ENCODE results near the gene TDP1. TPM values are rescaled to one million over a fixed set of nuclear protein-coding genes. Genes with fewer than 3 reads are reported as not detected.
"Not testable (repeated sequence)": the region's sequence is repeated elsewhere in the genome, so short reads cannot be mapped to it uniquely, and the experiment has no call there.

Gene TDP1
- total RNA-seq, 2 donors from 2014 or later, result 12.0 to 18.2 TPM

GRCh38 chr14:90023176-90023896, 67.6 kb downstream of the TDP1 start:
- no peaks in the 10 kb centered on the region for H3K9me3 ChIP-seq
- peaks cover 0 to 6% of the 10 kb centered on the region in 2 donors for H3K36me3 ChIP-seq
- H3K27ac ChIP-seq, result no peak overlapping the region
- no peaks in the 10 kb centered on the region for H3K27me3 ChIP-seq (replicated peaks; ENCODE audit: insufficient read depth)
- H3K4me3 ChIP-seq, result no peak overlapping the region
- no peaks in the 10 kb centered on the region for H3K4me1 ChIP-seq (replicated peaks)
- DNase-seq (ENCODE audit: low spot score), result no peak
- TF ChIP-seq CTCF (IDR thresholded peaks at IDR 0.05) (no peak), POLR2A (IDR thresholded peaks at IDR 0.05) (no peak), POLR2AphosphoS5 (IDR thresholded peaks at IDR 0.05) (no peak)
- WGBS, result 74% methylated on average over 7 of the region's 7 CpGs
- intact Hi-C loops (cut with DNase I), result no loop called here

- H3K4me1 ChIP-seq (replicated peaks), result no peaks in the 10 kb centered on the region
- no peaks in the 10 kb centered on the region for H3K27me3 ChIP-seq (replicated peaks; ENCODE audit: insufficient read depth)
- intact Hi-C loops (cut with DNase I), result no loop called here
- no peaks in the 10 kb centered on the region for H3K36me3 ChIP-seq
- DNase-seq (ENCODE audit: low spot score), result no peak
- no peak overlapping the region for H3K27ac ChIP-seq
- WGBS, result 94% methylated on average over 3 of the region's 3 CpGs
- TF ChIP-seq CTCF (IDR thresholded peaks at IDR 0.05) (no peak), POLR2AphosphoS5 (IDR thresholded peaks at IDR 0.05) (no peak), POLR2A (IDR thresholded peaks at IDR 0.05) (no peak)
- no peaks in the 10 kb centered on the region for H3K9me3 ChIP-seq
- H3K4me3 ChIP-seq, result no peak overlapping the region
Observed at GRCh38 chr14:90024910-90025309, 69.2 kb downstream of the TDP1 start.

- intact Hi-C loops (cut with DNase I); H3K27me3 ChIP-seq (replicated peaks; ENCODE audit: insufficient read depth); H3K4me1 ChIP-seq (replicated peaks); H3K4me3 ChIP-seq; DNase-seq (ENCODE audit: low spot score); H3K27ac ChIP-seq; H3K36me3 ChIP-seq; H3K9me3 ChIP-seq: not testable (repeated sequence)
- WGBS, result 97% methylated on average over 4 of the region's 4 CpGs
Observed at GRCh38 chr14:90026608-90027007, 70.9 kb downstream of the TDP1 start.

GRCh38 chr14:90027842-90028241, 72.1 kb downstream of the TDP1 start:
- Histone ChIP-seq H3K4me1 (replicated peaks) (no peaks in the 10 kb centered on the region), H3K4me3 (no peak overlapping the region), H3K9me3 (no peaks in the 10 kb centered on the region), H3K36me3 (no peaks in the 10 kb centered on the region), H3K27ac (no peak overlapping the region), H3K27me3 (replicated peaks; ENCODE audit: insufficient read depth) (no peaks in the 10 kb centered on the region)
- intact Hi-C loops (cut with DNase I), result no loop called here
- no peak for TF ChIP-seq CTCF (IDR thresholded peaks at IDR 0.05)
- no peak for TF ChIP-seq POLR2AphosphoS5 (IDR thresholded peaks at IDR 0.05)
- TF ChIP-seq POLR2A (IDR thresholded peaks at IDR 0.05), result no peak
- 82% methylated on average over 1 of the region's 1 CpG for WGBS
- no peak for DNase-seq (ENCODE audit: low spot score)

GRCh38 chr14:90034156-90034555, 78.4 kb downstream of the TDP1 start:
- DNase-seq (ENCODE audit: low spot score), result no peak
- no peaks in the 10 kb centered on the region for H3K36me3 ChIP-seq
- H3K4me3 ChIP-seq, result no peak overlapping the region
- H3K4me1 ChIP-seq (replicated peaks), result no peaks in the 10 kb centered on the region
- no peak overlapping the region for H3K27ac ChIP-seq
- intact Hi-C loops (cut with DNase I), result no loop called here
- no peaks in the 10 kb centered on the region for H3K27me3 ChIP-seq (replicated peaks; ENCODE audit: insufficient read depth)
- TF ChIP-seq POLR2AphosphoS5 (IDR thresholded peaks at IDR 0.05) (no peak), CTCF (IDR thresholded peaks at IDR 0.05) (no peak), POLR2A (IDR thresholded peaks at IDR 0.05) (no peak)
- 100% methylated on average over 2 of the region's 2 CpGs for WGBS
- no peaks in the 10 kb centered on the region for H3K9me3 ChIP-seq

All from prostate gland (tissue), 2 donors.